HG02642 (cell line): ENCODE results near the gene FST.
A peak's percentile ranks its signal among the peaks of the same experiment; 100 is the strongest.

ENCODE experiments used
- ATAC-seq: cut with Tn5 transposase; IDR thresholded peaks from one replicate; pipeline ENCODE4 v1.9.1; 2021; ENCODE audit warnings: mild to moderate bottlenecking; ENCODE audit not compliant: unreplicated experiment, poor library complexity

FST gene

GRCh38 chr5:53472720-53473510 is 7.5 kb upstream of the FST start:
- ATAC-seq: no peak

GRCh38 chr5:53473633-53474032 is 6.8 kb upstream of the FST start:
- ATAC-seq: no peak

GRCh38 chr5:53475320-53475719 is 5.1 kb upstream of the FST start:
- no peak for ATAC-seq

DNA sequence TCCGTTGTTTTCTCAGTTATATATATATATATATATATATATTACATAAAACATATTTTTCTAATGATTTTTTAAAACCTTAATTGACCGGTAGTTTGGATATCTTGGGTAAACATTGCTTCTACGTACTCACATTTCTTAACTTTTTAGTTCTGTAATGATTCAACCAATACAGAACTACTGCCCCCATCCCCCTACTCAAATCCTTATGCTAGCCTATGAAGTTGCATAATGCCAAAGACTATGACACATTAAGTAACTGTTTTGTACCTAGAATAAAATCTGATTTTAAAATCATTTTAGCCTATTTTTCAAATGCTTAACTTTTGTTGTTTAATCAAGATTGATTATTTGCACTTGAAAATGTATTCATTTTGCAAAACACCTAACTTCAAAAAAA is 4.4 kb upstream of the FST start:
- ATAC-seq: no peak

GRCh38 chr5:53476531-53477480 is 3.6 kb upstream of the FST start:
- ATAC-seq: no peak

DNA sequence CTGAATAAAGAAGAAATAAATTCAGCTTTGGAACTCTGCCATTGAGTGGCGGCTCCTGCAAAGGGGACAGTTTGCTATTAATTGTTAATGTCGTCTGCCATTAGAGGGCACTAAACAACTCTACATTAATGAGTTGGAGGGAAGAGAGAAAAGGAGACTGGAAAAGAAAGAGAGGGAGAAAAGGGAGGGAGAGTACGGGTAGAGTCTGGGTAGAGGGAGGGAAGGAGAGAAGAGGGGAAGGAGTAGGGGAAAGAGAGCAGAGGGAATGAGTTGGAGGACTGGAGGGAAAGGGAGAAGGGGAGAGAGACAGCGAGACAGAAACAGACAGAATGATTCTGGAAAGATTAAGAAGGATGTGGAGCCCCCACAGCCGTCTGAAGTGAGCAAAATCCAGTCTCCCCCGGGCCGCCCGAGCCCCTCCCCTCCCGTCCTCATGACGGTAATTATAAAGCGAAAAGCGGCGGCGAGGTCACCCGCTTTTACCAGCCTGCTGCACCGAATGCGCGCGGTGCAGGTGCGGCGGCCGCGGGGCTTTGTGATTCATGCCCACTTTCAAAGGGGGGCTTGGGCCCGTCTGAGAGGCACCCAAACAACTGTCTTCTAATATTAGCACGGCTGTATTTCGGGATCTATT is 1.9 kb upstream of the FST start:
- ATAC-seq: peak; percentile 38

DNA sequence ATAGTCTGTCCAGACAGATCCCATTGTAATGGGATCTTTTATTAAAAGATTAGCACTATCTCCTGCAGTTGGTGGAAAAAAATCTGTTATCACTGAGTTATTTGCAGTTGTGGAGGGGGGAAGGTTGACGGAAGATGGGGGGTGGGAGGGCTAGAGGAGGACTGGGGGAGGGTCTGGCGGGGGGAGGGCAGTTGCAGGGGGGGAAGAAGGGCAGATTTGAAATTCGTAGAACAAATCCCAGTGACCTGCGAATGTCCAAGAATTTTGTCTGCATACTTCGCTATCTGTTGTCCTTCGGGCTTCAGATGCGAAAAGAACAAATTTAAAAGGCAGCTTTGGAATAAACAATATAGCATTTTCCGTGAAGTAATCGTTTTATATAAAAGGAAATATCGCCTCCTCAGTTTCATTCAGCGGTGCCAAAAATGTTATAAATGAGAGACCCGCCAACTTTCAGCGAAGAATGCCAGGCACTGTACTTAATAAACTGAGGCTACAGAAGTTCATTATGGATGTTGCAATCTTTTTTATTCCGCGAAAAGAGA is 1.3 kb upstream of the FST start:
- no peak for ATAC-seq

GRCh38 chr5:53479590-53480415 is 626 bp upstream of the FST start:
- ATAC-seq: no peak

- ATAC-seq: no peak
Measured at GRCh38 chr5:53481159-53481886, 894 bp downstream of the FST start.

GRCh38 chr5:53481887-53482716 is 1.7 kb downstream of the FST start:
- ATAC-seq: peak; percentile 61

DNA sequence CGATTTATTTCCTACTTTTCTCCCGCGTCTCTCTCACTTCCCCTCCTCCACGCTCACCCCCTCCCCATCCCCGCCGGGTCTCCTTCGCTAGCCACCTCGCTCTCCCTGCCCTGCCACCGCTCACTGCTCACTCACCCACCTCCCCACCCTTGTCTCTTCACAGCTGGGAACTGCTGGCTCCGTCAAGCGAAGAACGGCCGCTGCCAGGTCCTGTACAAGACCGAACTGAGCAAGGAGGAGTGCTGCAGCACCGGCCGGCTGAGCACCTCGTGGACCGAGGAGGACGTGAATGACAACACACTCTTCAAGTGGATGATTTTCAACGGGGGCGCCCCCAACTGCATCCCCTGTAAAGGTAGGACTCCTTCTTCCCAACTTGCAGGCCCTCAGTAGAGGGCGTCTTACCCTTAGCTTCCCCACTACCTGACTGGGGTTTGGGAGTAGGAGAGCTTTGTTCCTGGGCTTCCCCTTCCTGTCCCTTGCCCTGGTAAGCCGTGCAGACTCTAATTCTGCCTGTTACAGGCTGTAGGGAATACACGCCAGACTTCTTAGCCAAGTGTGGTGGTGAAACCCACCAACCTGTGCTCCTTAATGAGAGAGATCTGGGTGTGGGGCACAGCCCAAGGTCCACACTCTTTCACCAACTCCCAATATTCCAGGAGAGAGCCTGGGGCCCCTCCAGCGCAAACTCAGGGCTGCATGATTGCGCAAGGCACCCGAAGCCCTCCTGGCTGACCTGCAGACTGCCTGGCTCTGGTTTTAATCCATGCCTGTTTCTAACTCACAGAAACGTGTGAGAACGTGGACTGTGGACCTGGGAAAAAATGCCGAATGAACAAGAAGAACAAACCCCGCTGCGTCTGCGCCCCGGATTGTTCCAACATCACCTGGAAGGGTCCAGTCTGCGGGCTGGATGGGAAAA is 2.5 kb downstream of the FST start:
- no peak for ATAC-seq

DNA sequence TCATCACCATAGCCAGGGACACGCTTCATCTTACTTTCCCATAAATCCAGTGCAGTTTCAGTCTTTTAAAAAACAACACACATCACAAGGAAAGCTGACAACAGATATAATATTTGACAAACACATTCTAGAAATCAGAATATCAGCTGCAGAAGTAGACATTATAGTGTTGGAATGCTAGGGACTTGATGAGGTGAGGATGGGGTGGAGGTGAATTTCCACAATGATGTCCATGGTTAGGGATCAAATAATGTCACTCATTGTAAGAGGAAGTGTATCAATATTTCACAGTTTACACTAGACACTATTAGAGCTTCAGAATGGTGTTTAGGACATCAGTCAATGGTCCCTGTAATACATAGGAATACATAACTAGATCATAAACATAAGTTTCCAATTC is 7.0 kb downstream of the FST start:
- ATAC-seq: no peak

DNA sequence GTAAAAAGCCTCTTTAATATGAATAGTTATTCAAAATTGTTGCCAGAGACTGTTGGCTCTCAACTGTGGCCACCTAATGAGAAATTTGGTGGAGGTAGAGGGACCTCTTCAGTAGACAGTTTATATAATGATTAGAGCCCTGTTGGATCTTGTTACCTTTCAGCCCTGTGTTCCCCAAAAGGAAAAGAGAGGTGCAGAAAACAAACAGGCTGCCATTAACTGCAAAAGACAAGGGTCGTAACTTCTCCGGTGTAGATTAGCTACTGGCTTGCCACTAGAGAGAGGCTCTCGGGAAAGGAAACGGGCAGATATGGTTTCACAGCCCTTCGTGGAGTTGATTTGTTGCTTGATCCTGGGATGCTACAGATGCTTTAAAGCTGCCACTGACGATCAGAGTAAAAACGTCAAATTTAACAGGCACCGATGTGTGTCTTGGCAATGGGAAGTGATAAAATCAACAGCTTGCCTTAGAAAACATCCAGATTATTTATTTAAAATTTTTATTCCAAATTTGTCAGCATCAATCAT is 7.8 kb downstream of the FST start:
- no peak for ATAC-seq

DNA sequence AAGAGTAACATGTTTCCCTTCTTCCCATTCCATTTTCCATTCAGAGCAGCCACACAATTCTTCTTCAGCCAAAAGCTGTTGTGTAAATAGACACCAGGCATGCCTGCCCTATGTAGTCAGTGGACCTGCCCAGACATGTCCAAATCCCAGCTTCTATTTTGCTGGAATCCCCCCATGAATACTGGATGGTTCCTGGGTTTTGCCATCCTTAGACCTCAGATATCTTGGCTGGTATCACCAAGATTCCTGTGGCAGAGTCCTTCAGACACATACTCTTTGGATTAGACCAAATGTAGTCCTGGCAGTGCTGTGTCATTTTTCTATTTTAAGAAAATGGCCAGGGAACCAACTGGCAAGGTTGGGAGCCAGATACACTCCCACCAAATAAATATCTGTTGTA is 10.3 kb downstream of the FST start:
- ATAC-seq: no peak

- no peak for ATAC-seq
Measured at GRCh38 chr5:53501054-53501453, 20.6 kb downstream of the FST start.

DNA sequence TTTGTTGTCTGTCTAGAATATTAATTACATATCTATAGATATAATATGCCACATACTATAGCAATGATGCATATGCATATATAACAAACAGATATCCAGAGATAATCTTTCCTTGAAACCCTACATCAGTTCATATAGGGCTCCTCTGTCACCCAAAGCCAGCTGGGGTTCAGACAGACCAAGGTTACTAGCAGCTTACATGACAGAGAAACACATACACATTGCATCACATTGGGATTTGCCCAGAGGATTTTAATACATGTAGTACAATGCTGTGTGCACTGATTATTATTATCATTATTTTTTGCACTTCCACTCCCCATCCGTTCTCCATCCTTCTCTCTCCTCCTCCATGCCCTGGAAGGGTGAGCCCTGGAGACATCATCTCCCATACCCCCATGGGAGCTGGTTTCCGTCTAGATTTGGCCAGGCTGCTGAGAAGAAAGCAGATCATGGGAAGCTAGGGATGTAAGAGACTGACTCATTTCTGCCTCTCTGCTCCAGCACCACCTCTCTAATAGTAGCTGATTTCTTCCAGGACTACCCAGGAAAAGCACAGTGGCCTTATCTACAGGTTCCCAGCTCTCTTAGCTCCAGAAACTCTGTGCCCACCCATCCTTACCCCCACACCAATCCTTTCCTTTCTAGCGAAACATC is 23.3 kb downstream of the FST start:
- ATAC-seq: no peak

DNA sequence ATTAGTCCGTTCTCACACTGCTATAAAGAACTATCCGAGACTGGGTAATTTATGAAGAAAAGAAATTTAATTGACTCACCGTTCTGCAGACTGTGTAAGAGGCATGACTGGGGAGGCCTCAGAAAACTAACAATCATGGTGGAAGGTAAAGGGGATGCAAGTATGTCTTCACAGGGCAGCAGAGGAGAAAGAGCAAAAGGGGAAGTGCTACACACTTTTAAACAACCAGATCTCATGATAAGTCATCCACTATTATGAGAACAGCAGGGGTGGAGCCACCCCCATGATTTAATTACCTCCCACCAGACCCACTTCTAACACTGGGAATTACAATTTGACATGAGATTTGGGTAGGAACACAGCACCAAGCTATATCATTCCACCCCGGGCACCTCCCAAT is 26.6 kb downstream of the FST start:
- ATAC-seq: no peak
